C4-2B (cell line): ENCODE results near the gene GPR162.

Source experiments
- H3K27ac ChIP-seq: fragments of 450-650 bp; 2 replicates; pipeline ENCODE4 v1.5.1; 2017
- ZFX ChIP-seq: fragments of 450-650 bp; IDR thresholded peaks from 2 replicates; pipeline ENCODE4 v1.6.1; 2017
- TF ChIP-seq, protein P1 (sequence below): fragments of 450-650 bp; conservative IDR thresholded peaks from 2 replicates; pipeline ENCODE4 v1.5.1; 2017; ENCODE audit warnings: mild to moderate bottlenecking

Gene GPR162

DNA sequence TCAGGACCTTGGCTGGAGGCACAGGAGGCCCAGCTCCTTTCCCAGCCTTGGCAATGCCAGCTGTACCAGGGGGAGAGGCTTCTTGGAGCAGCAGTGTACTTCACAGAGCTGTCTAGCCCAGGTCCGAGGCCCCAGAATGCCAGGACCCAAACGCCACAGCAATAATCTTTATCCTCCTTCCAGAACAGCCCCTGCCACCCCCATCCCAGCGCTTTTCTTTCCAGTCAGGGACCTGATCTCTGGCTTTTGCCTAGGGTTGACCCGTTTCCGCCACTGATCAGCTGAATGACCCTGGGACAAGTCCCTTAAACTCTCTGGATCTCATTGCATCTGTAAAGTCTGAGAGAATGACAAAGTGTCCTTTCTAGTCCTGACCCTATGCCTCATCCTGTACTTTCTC is 44.2 kb upstream of the GPR162 start:
- TF ChIP-seq, protein P1, sequence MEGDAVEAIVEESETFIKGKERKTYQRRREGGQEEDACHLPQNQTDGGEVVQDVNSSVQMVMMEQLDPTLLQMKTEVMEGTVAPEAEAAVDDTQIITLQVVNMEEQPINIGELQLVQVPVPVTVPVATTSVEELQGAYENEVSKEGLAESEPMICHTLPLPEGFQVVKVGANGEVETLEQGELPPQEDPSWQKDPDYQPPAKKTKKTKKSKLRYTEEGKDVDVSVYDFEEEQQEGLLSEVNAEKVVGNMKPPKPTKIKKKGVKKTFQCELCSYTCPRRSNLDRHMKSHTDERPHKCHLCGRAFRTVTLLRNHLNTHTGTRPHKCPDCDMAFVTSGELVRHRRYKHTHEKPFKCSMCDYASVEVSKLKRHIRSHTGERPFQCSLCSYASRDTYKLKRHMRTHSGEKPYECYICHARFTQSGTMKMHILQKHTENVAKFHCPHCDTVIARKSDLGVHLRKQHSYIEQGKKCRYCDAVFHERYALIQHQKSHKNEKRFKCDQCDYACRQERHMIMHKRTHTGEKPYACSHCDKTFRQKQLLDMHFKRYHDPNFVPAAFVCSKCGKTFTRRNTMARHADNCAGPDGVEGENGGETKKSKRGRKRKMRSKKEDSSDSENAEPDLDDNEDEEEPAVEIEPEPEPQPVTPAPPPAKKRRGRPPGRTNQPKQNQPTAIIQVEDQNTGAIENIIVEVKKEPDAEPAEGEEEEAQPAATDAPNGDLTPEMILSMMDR: no peak
- TF ChIP-seq ZFX: no peak
- peak overlapping the region; percentile 94 for H3K27ac ChIP-seq

DNA sequence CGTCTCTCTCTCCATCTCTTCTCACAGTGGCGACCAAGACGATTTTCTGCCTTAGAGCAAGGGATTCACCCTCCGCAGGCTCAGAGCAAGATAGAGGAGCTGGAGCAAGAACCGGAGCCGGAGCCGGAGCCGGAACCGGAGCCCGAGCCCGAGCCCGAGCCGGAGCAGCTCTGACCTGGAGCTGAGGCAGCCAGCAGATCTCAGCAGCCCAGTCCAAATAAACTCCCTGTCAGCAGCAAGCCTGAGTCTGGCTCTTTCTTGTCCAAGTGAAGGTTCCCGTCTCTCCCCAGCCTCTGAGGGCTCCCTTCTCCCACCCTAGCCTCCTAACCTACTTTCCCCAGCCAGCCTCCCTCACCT is 43.4 kb upstream of the GPR162 start:
- peak overlapping the region; percentile 94 for H3K27ac ChIP-seq
- TF ChIP-seq, protein P1: no peak
- TF ChIP-seq ZFX: no peak

DNA sequence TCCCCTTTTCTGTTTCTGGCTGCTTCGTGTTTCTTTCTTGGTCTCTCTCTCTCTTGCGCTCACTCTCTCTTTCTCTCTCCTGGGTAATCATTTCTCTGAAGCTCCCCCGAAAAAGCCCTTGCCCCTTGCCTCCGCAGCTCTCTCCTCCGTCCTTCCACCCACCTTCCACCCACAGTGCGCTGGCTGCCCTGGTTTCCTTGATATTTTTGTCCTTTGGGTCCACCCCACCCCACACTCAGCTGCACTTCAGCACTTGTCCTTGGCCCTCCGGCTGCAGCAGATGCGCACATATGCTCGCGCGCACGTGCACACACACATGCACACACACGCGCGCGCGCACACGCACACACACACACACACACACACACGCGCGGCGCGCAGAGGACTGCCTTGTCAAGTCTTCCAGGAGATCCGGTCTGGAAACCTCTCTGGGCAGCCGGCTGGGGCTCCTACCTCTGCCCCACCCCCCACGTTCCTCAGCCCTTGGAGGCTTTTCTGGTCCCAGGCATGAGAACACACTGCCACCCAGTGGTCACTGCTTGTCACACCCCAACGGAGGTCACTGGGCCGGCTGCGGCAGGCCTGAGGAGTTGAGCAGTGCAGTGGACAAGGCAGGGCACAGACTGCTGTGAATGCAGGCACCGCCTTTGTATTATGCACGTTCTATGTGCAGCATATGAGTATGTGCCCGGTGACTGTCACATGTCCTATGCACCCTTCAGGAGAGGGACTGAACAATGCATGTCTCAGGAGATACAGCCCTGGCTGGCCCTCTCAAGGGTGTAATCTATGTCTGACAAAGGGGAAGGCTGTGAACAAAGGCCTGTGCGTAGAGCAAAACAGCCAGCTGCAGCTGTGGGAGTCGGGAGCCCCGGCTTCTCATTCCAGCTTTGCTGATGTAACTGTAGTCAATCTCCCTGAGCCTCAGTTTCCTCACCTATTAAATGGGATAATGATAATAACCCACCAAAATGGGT is 42.8 kb upstream of the GPR162 start:
- peak overlapping the region; percentile 94 for H3K27ac ChIP-seq
- TF ChIP-seq ZFX: 0 out of 2 replicates have a peak, but pooled peaks have one; percentile 19
- TF ChIP-seq, protein P1: peak; percentile 98

DNA sequence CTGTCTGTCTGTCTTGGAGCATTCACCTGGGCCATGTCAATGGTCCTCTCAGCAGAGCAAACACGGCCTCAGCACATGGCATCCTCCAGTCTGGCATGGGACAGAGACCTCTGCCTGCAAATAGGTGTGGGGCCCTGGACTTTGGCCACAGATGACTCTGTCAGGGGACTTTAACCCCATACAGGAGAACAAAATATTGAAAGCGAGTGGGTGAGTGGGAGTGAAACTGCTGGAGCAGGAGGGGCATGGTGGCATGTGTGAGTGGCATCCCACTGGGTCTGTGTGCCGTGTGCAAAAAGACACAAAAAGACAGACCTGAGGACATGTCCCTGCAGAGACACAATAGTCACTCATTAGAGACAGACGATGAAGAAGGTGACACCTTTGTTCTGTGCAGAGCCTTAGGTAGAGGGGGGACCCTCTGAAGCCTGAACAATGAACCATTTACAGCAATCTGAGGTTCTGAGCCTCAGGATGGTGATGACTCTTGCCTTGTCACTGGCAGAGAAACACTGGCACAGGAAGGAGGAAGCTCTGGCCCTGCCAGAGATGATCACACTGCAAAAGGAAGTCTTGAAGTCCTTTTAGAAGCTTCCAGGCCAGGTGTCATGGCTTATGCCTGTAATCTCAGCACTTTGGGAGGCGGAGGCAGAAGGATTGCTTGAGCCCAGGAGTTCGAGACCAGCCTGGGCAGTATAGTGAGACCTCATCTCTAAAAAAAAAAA is 41.8 kb upstream of the GPR162 start:
- no peak for TF ChIP-seq ZFX
- TF ChIP-seq, protein P1: no peak
- peak overlapping the region; percentile 94 for H3K27ac ChIP-seq

DNA sequence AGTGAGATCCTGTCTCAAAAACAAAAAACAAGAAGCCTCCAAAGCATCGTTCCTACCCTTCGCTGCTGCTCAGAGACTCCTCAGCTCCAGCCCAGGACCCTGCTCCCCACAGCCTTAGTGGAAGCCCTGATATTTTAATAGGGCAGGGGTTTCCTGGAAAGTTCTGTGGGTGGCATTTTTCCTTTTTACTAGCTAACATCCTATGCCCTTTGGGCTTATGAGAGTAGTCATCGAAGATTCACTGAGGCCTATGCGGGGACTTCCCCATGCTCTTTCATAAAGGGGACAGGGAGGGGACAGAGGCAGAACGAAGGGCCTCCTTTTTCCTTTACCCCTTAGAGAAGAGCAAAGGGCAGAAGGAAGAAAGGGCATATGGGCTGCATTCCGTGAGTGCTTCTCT is 41.0 kb upstream of the GPR162 start:
- H3K27ac ChIP-seq: peak overlapping the region; percentile 94
- no peak for TF ChIP-seq ZFX
- TF ChIP-seq, protein P1: no peak

DNA sequence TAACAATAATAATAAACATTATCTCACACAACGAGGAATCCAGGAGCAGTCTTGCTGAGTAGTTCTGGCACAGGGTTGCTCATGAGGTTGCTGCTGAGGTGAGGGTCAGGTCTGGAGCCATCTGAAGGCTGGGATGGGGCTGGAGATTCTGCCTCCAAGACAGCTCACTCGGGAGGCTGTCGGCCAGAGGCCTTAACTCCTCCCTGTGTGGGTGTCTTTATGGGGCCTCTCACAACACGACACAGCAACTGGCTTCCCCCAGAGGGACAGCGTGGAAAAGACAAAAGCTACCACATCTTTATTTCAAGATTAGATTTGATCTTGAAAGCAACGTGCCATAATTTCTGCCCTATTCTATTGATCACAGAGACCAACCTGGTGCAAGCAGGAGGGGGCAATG is 39.5 kb upstream of the GPR162 start:
- TF ChIP-seq, protein P1: no peak
- TF ChIP-seq ZFX: no peak
- no peak overlapping the region for H3K27ac ChIP-seq
